Hepatocyte (in vitro differentiated cells): ENCODE data around the gene ZC3H4. TPM values are rescaled to one million over a fixed set of nuclear protein-coding genes. Genes with fewer than 3 reads are reported as not detected.

Source experiments
- DNase-seq: peaks from one replicate; pipeline ENCODE4 v3.0.0-alpha.2; 2016; ENCODE audit warnings: low spot score
- H2AFZ ChIP-seq: fragments of 200-600 bp; sonication (generic); 2 replicates; pipeline ENCODE4 v1.6.0; 2016; ENCODE audit warnings: antibody characterized with exemption, mild to moderate bottlenecking
- H3K27ac ChIP-seq: fragments of 200-600 bp; sonication (generic); 2 replicates; pipeline ENCODE4 v1.5.1; 2016; ENCODE audit warnings: mild to moderate bottlenecking
- H3K27me3 ChIP-seq: fragments of 200-600 bp; sonication (generic); 2 replicates; pipeline ENCODE4 v1.6.1; 2016
- H3K36me3 ChIP-seq: fragments of 200-600 bp; sonication (generic); replicated peaks from 2 replicates; pipeline ENCODE4 v1.5.1; 2016; ENCODE audit warnings: low read depth; ENCODE audit not compliant: insufficient read depth
- H3K4me1 ChIP-seq: fragments of 200-600 bp; sonication (generic); 2 replicates; pipeline ENCODE4 v1.5.1; 2016; ENCODE audit warnings: mild to moderate bottlenecking, moderate library complexity; ENCODE audit not compliant: insufficient read depth
- H3K4me2 ChIP-seq: fragments of 200-600 bp; sonication (generic); 2 replicates; pipeline ENCODE4 v1.6.0; 2016
- H3K4me3 ChIP-seq: fragments of 200-600 bp; sonication (generic); 2 replicates; pipeline ENCODE4 v1.5.1; 2016; ENCODE audit warnings: mild to moderate bottlenecking
- H3K79me2 ChIP-seq: fragments of 200-600 bp; sonication (generic); 2 replicates; pipeline ENCODE4 v1.6.0; 2017; ENCODE audit warnings: mild to moderate bottlenecking
- H3K9me2 ChIP-seq: fragments of 200-600 bp; sonication (generic); replicated peaks from 2 replicates; pipeline ENCODE4 v1.6.0; 2017; ENCODE audit warnings: mild to moderate bottlenecking; ENCODE audit not compliant: insufficient read depth
- H3K9me3 ChIP-seq: fragments of 200-600 bp; sonication (generic); 2 replicates; pipeline ENCODE4 v1.5.1; 2016; ENCODE audit warnings: low read depth, mild to moderate bottlenecking
- H4K20me1 ChIP-seq: fragments of 200-600 bp; sonication (generic); 2 replicates; pipeline ENCODE4 v1.6.0; 2016; ENCODE audit warnings: mild to moderate bottlenecking; ENCODE audit not compliant: insufficient read depth, poor library complexity, severe bottlenecking
- EZH2 ChIP-seq: fragments of 200-600 bp; sonication (generic); IDR thresholded peaks from 2 replicates; pipeline ENCODE4 v1.6.1; 2016; ENCODE audit warnings: antibody characterized with exemption, mild to moderate bottlenecking, borderline replicate concordance
- EZH2phosphoT487 ChIP-seq: fragments of 200-600 bp; sonication (generic); IDR thresholded peaks from one replicate; pipeline ENCODE4 v1.6.1; 2018; ENCODE audit warnings: antibody characterized with exemption, mild to moderate bottlenecking, low read depth, moderate library complexity; ENCODE audit not compliant: unreplicated experiment, severe bottlenecking
- WGBS: methylation state at CpG from one replicate; pipeline ENCODE4 v1.1.6; 2016; ENCODE audit warnings: low lambda C conversion rate; ENCODE audit errors: missing lambda C conversion rate; 5-methylcytosine and 5-hydroxymethylcytosine counted together
- polyA plus RNA-seq: library from polyadenylated mRNA; unstranded; fragments of >200 nt; fragmentation: Nextera tagmentation; extraction: Ambion mirVana; gene quantifications from 2 replicates; pipeline ENCODE4 v1.2.1, GENCODE V29; 2016
- total RNA-seq: library from RNA; depleted of rRNA; stranded (reverse); fragments of >200 nt; gene quantifications from 2 replicates; pipeline ENCODE4 v1.2.3, GENCODE V29; 2014
- TF ChIP-seq, protein P1 (sequence below): fragments of 200-600 bp; sonication (generic); IDR thresholded peaks from 2 replicates; pipeline ENCODE4 v1.5.1; 2016; ENCODE audit warnings: antibody characterized with exemption, mild to moderate bottlenecking; ENCODE audit not compliant: poor library complexity

The ZC3H4 gene
- total and polyA plus RNA-seq, 2 experiments from 2014 or later = 4.3 to 13.1 TPM

DNA sequence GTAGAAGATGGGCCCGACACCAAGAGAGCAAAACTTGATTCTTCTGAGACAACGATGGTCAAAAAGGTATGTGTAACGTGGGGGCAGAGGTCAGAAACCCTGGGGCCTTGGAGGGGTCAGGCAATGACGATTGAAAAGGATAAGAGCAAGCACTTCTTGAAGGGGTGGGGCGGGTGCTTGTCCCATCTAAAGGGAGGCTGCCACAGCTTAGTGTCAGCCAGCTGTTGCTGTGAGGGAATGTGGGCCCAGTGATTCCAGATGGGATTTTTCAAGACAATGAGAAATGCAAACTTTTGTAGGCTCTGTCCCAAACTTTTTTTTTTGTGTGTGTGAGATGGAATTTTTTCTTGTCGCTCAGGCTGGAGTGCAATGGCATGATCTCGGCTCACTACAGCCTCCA, 41.6 kb upstream of the ZC3H4 start:
- H3K4me3 ChIP-seq = no peak overlapping the region
- peaks cover 30% of the 10 kb centered on the region for H3K4me1 ChIP-seq
- no peaks in the 10 kb centered on the region for H3K27me3 ChIP-seq
- no peak overlapping the region for H3K4me2 ChIP-seq
- no peak overlapping the region for H2AFZ ChIP-seq
- 79% methylated on average over 7 of the region's 7 CpGs for WGBS
- peak overlapping the region; percentile 7 for H3K27ac ChIP-seq
- H3K79me2 ChIP-seq = peaks cover 28% of the 10 kb centered on the region
- H3K9me2 ChIP-seq = no peaks in the 10 kb centered on the region
- no peak for DNase-seq
- no peaks in the 10 kb centered on the region for H3K9me3 ChIP-seq
- no peaks in the 10 kb centered on the region for H3K36me3 ChIP-seq
- TF ChIP-seq EZH2 (no peak), EZH2phosphoT487 (no peak)
- TF ChIP-seq, protein P1, sequence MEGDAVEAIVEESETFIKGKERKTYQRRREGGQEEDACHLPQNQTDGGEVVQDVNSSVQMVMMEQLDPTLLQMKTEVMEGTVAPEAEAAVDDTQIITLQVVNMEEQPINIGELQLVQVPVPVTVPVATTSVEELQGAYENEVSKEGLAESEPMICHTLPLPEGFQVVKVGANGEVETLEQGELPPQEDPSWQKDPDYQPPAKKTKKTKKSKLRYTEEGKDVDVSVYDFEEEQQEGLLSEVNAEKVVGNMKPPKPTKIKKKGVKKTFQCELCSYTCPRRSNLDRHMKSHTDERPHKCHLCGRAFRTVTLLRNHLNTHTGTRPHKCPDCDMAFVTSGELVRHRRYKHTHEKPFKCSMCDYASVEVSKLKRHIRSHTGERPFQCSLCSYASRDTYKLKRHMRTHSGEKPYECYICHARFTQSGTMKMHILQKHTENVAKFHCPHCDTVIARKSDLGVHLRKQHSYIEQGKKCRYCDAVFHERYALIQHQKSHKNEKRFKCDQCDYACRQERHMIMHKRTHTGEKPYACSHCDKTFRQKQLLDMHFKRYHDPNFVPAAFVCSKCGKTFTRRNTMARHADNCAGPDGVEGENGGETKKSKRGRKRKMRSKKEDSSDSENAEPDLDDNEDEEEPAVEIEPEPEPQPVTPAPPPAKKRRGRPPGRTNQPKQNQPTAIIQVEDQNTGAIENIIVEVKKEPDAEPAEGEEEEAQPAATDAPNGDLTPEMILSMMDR = no peak
- no peaks in the 10 kb centered on the region for H4K20me1 ChIP-seq

DNA sequence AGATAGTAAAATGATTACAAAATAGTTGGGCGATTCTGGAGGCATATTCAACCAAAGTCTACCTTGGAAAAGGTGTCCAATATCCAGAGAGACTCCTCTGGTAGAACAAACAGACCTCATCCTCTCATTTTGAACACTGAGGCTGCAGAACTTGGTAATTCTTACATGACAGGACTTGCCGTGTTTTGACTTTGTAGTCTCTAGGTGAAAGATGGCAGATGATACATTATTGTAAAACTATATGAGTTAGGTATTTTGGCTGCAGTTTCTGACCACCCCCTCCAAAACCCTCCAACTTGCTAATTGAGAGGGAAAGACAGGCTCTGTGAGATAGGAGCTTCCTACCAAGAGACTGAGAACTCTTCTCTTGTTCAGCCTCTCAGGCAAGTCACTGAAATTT, 39.7 kb upstream of the ZC3H4 start:
- no peak overlapping the region for H3K4me2 ChIP-seq
- no peaks in the 10 kb centered on the region for H3K27me3 ChIP-seq
- DNase-seq = no peak
- no peaks in the 10 kb centered on the region for H3K36me3 ChIP-seq
- no peak overlapping the region for H3K4me3 ChIP-seq
- H3K4me1 ChIP-seq = peaks cover 28% of the 10 kb centered on the region
- WGBS = 65% methylated on average over 2 of the region's 2 CpGs
- no peaks in the 10 kb centered on the region for H3K9me3 ChIP-seq
- no peaks in the 10 kb centered on the region for H3K9me2 ChIP-seq
- no peak for TF ChIP-seq EZH2phosphoT487
- TF ChIP-seq EZH2 = no peak
- TF ChIP-seq, protein P1 = no peak
- H3K27ac ChIP-seq = peak overlapping the region; percentile 50
- H4K20me1 ChIP-seq = no peaks in the 10 kb centered on the region
- peaks cover 25% of the 10 kb centered on the region for H3K79me2 ChIP-seq
- no peak overlapping the region for H2AFZ ChIP-seq

DNA sequence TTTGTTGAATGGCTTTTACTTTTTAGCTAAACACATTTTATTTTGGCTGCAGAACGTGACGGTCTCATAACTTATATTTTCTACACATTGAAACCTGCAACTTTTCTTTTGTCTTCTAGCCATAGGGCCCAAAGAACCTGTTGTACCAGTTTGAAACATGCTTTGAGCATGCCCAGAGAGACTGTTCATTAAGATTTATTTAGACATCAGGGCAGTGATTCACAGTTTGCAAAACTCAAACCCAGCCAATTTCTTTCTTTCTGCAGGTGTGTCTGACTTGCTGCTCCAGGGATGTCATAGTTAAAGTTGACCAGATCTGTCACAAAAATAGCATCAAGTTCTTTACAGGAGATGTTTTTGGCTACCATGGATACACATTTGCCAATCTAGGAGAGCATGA, 39.1 kb upstream of the ZC3H4 start:
- Histone ChIP-seq H3K27ac (peak overlapping the region; percentile 50), H3K4me3 (no peak overlapping the region), H3K27me3 (no peaks in the 10 kb centered on the region), H3K4me2 (peak overlapping the region; percentile 3), H2AFZ (no peak overlapping the region), H3K4me1 (peaks cover 21% of the 10 kb centered on the region), H3K79me2 (peaks cover 25% of the 10 kb centered on the region), H3K9me2 (no peaks in the 10 kb centered on the region), H3K36me3 (no peaks in the 10 kb centered on the region), H4K20me1 (no peaks in the 10 kb centered on the region), H3K9me3 (no peaks in the 10 kb centered on the region)
- TF ChIP-seq EZH2 (no peak), EZH2phosphoT487 (no peak)
- TF ChIP-seq, protein P1 = no peak
- peak; percentile 48 for DNase-seq
- 52% methylated on average over 2 of the region's 2 CpGs for WGBS

DNA sequence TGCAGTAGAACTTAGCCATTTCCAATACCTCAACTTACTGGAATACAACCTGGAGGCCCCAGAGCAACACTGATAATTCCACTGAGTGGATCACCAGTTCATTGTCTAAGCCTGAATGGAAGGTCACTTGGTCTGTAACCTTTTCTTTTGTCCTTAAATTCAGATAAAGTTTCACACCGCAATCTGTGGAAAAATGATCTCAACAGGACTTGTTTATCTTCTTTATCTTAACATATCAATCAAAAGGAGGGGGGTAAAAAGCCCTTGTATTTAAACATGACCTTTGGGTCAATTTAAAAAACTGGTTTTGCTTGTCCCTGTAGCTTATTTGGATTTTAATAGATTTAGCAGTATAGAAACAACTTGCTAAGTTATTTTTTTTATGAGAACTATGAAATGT, 38.6 kb upstream of the ZC3H4 start:
- H3K9me3 ChIP-seq = no peaks in the 10 kb centered on the region
- DNase-seq = no peak
- WGBS = 52% methylated on average over 1 of the region's 1 CpG
- H3K27ac ChIP-seq = peak overlapping the region; percentile 50
- H3K79me2 ChIP-seq = peaks cover 28% of the 10 kb centered on the region
- no peak for TF ChIP-seq EZH2phosphoT487
- TF ChIP-seq, protein P1 = no peak
- no peak for TF ChIP-seq EZH2
- no peaks in the 10 kb centered on the region for H3K9me2 ChIP-seq
- peak overlapping the region; percentile 3 for H3K4me2 ChIP-seq
- H3K27me3 ChIP-seq = no peaks in the 10 kb centered on the region
- no peak overlapping the region for H2AFZ ChIP-seq
- H3K4me3 ChIP-seq = no peak overlapping the region
- H4K20me1 ChIP-seq = no peaks in the 10 kb centered on the region
- peaks cover 17% of the 10 kb centered on the region for H3K4me1 ChIP-seq
- no peaks in the 10 kb centered on the region for H3K36me3 ChIP-seq
